H54 (cell line): ENCODE results near the gene SRCIN1.
A peak's percentile ranks its signal among the peaks of the same experiment; 100 is the strongest.

Source experiments
- DNase-seq: peaks from one replicate; pipeline ENCODE4 v3.0.0; 2011; ENCODE audit warnings: low spot score, mixed read lengths; ENCODE audit not compliant: insufficient read length
- FAIRE-seq: peaks from 3 replicates; lab custom pipeline; 2011; peaks lifted over from hg19 to GRCh38; lab: Jason Lieb, UNC
- POLR2A ChIP-seq: IDR thresholded peaks from 2 replicates; pipeline ENCODE4 v1.6.1; 2011; ENCODE audit warnings: low read depth, mild to moderate bottlenecking, low read length

SRCIN1 gene

DNA sequence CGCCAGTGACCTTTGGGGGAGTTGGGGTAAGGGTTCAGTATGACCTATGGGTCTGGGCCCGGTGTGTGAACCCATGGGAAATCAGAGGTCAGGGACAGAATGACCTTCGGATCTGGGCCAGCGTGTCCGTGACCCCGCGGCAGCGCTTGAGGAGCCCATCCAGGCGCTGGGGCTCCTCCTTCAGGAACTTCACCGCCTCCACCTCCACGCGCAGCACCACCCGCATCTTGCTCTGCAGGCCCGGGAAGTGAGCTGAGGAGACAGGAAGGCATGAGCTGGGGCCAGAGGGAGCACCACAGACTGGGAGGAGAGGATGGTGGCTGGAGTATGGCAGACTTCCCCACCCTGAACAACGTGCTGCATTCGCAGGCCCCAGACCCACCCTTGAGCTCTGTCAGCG lies 53.4 kb downstream of the SRCIN1 start:
- no peak for TF ChIP-seq POLR2A
- DNase-seq (no peak), FAIRE-seq (no peak)

DNA sequence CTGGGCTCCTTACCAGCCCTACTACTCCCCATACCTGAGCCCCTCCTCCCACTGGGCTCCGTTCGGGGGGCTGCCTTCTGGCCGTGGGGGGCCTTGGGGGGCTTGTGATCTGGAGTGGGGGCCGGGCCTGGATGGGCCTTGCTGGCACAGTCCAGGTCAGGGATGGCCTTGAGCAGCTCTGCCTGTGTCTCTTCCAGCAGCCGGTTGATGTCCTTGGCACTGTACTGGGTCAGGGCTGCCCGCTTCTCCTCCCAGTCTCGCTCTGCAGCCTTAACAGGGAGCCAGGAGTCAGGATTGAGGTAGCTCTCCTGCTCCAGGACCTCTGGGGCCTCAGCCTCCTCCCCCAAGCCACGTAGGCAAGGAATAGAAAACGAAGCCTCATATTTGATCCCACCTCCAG lies 54.6 kb downstream of the SRCIN1 start:
- TF ChIP-seq POLR2A = no peak
- FAIRE-seq = no peak
- no peak for DNase-seq

DNA sequence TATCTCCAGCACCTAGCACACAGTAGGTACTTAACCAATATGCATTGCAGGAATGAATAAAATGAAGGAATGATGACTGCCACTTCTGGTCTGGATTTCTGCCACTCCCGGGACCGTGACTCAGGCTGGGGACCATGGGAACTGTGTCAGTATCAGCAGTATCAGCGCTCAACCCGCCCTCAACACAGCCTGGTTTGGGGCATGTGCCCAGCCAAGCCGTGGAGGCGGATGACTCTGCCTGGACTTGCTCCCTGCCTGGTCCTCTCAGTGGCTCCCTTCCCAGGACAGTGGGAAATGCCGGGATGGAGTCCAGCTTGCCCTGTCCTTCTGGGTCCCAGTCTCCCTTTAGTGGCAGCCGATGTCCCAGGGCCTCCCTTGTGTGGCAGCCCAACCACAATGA lies 55.1 kb downstream of the SRCIN1 start:
- no peak for TF ChIP-seq POLR2A

DNA sequence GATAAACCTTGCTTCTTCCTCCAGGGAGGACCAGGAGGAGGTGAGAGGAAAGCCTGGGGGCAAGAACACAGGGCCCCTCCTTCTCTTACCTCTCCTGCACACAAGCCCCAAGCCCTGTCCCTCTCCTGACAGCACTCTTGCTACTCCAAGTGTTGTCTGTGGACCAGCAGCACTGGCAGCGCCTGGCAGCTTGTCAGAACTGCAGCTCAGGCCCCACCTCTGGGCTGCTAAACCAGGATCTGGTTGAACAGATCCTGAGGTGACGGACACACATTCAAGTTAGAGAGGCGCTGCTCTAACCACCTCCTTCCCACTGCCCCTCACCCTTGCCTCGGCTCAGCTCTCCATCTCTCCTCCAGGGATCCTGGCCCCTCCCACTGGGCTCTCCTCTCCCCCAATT lies 56.5 kb downstream of the SRCIN1 start:
- TF ChIP-seq POLR2A = no peak

More for the DNA sequence above, 55.1 kb downstream of the SRCIN1 start:
- no peak for FAIRE-seq
- peak; percentile 89 for DNase-seq

DNA sequence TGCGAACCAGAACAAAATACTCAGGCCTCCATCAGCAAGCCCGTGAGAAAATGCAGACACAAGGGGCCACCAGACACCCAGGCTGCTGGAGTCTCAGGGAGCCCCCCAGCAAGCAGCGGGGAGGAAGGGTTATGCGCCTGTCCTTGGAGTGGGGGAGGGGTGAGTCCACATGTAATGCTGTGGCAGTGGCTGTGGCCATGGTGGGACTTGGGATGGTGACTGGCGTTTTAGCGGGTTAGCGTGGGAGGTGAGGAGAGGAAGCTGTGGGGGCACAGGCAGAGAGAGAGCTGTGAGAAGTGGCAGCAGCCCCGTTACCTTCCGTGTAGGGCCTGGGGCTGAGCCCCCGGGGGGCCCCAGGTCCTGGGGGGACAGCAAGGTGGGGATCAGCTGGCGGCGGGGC lies 58.3 kb downstream of the SRCIN1 start:
- FAIRE-seq = no peak
- DNase-seq = no peak
- no peak for TF ChIP-seq POLR2A

More for the DNA sequence above, 56.5 kb downstream of the SRCIN1 start:
- DNase-seq = no peak
- no peak for FAIRE-seq

DNA sequence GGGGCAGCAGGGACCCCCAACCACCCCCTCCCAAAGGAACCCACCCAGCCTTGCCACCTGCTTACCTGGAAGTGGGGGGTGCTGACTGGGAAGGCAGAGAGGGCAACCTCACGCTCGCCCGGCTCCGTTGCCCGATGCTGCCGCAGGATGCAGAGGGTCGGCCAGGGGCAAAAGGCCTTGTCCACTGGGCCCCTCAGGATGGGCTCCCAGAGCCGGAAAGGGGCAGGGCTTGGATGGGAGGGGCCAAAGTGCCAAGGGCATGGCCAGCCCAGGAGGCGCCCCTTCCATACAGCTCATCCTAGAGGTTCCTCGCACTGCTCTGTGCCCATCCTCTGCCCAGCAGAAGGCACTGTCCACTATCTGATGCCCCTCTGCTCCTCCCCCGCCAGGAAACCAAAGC lies 59.4 kb downstream of the SRCIN1 start:
- FAIRE-seq (no peak), DNase-seq (no peak)
- no peak for TF ChIP-seq POLR2A

DNA sequence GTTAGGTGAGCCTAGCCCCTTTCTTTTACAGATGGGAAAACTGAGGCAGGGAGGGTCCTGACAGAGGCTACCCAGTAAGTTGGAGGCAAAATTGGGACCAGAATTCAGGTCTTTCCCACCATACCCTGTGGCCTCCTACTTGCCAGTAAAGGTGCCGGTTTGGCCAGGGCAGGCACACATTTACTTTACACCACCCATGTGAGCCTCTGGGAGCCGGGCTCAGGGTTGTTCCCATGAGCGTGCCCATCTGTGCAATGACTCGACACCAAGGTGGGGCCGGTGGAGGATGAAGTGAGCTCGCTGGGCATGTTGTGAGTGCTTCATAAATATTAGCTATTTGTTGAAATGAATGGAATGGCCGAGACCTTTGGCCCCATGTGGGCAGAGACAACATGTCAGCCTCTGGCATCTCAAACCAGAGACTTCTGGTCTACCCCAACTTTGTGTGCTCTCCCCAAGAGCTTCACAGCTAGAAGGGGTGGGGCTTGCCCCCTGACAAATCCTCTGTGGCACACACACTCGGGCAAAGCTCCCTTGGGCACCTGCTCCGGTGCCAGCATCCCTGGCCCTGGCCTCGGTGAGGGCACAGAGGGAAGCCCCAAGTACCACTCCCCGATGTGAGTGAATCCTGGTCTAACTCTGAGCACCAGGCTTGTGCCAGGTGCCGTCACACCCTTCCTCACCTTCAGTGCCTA lies 60.1 kb downstream of the SRCIN1 start:
- no peak for TF ChIP-seq POLR2A
- DNase-seq (no peak), FAIRE-seq (no peak)

DNA sequence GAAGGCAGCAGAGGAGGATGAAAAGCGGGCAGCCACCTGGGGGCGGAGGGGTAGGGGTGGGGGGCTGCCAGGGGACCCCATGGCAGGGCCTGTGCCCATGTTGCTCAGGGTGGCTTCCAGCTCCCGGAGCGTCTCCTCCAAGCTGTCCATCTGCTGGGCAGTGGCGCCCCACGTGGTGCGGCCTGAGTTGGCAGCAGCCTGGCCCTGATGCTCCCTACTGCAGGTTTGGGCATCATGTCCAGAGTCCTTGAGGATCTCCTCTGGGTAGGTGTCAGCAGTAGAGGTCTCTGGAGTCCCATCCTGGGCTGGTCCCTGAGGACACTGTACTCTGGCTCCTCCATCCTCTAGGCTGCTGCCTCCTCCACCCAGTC lies 60.9 kb downstream of the SRCIN1 start:
- no peak for DNase-seq
- FAIRE-seq = no peak
- TF ChIP-seq POLR2A = no peak

DNA sequence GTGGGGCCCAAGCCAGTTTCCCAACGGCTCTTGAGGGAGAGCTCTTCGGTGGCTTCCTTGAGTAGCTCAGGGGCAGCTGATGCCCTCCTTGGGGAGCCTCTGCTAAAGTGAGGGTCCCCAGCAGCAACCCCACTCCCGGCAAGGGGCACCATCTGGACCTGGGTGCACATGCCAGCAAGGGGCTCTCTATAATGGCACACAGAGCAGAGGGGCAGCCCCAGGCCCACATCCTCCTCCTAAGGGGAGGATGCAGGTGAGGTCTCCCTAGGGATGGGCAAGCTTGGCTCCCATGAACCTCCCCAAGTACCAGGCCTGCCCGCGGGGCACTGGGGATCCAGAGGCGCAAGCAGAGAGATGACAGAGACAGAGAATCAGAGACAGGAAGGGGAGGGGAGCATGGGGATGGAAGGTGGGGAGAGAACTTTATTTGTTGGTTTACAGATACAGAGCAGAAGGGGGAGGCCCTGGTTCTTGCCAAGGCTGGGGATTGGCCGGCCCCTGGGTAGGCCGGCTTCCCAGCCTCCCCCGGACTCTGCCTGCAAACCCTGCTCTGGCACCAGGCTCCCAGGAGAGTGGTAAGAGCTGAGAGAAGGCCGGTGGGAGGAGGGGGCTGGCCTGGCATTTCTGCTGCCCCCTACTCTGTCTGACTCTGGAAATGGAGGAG lies 61.4 kb downstream of the SRCIN1 start:
- TF ChIP-seq POLR2A = no peak
- DNase-seq (no peak), FAIRE-seq (no peak)

DNA sequence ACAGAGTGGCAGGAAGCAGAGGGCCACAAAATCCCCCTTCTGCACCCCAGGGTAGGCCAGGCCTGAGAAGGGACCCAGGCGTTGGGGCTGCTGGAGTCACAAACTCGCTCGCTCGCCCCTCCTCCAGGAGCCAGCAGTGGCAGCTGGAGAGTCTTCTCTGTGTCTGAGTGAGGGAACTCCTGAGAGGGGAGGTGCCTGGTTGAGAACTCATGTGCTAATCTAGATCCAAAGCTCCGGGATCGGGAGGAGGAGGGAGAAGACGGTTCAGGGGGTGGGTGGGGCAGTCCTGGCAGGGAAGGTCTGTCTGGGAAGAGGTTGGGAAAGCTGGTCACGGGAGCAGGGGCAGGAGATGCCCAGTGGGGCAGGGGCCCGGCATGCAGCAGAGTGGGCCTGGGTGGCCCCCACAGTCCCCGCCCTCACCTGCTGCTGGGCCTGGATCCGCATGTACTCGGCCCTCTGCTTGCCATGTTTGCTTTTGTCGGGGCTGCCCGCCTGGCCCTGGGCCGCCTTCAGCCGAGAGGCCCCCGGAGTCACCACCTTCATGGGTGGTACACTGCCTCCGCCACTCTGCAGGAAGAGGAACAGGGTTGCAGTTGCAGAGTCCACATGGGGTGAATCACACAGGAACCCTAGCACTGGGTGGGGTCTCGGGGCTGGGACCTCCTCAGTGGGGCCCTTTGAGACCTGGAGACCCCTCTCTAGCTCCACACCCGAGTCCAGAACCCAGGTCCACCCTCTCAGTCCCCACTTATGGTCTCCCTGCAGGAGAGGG lies 62.2 kb downstream of the SRCIN1 start:
- DNase-seq = no peak
- no peak for FAIRE-seq
- TF ChIP-seq POLR2A = no peak

DNA sequence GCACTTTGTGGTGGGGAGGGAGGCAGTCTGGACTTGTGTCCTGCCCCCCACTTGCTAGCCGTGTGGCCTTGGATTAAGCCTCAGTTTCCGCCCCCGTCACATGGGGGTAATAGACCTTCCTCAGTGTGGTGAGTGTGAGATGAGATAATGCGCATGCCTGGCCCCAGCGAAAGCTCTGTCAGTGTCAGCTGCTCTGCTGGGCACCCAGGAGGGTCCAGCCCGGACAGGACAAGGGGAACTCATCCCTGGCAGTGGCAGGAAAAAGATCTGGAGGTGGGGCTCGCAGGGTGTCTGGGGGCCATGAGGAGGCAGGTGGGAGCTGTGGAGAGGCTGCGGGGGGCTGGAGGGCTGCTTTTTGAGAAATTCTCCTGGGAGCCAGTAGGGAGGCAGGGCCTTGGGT lies 63.5 kb downstream of the SRCIN1 start:
- no peak for FAIRE-seq
- TF ChIP-seq POLR2A = no peak
- DNase-seq = no peak

DNA sequence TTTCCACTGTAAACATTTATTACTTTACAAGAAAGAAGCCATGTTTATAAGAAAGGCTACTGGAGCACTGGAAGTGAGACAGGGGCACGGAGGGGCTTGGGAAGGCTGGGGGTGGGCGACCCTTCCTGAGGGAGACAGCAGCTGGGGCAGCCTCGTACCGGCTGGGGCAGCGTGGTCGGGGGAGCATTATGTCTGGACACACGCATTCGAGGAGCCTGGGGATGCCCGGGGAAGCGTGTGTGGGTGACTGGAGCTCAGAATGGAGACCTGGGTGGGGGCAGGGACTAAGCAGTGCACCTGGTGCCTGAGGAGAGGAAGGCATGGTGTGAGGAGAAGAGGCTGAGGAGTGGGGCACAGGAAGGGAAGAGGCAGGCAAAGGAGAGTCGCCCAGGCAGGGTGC lies 64.5 kb downstream of the SRCIN1 start:
- no peak for TF ChIP-seq POLR2A
- DNase-seq = no peak
- FAIRE-seq = no peak

DNA sequence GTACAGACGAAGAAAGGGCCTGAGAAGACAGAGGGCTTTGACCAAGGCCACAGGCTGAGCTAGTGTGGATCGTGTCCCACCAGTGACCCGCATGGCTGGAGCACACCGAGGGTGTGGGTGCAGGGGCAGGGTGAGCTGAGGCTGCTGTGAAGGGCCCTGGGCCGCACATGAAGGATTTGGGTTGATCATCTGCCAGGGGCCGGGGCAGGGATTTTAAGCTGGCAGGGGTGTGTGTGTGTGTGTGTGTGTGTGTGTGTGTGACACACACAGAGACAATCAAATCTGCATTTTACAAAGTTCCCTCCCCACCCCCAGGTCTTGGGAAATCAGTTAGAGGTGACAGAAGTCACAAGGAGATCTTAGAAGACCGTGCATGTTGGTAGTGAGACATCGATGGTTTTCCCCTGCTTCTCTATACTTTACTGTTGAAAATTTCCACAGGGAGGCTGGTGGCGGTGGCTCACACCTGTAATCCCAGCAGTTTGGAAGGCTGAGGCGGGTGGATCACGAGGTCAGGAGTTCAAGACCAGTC lies 65.2 kb downstream of the SRCIN1 start:
- FAIRE-seq (no peak), DNase-seq (no peak)
- no peak for TF ChIP-seq POLR2A

DNA sequence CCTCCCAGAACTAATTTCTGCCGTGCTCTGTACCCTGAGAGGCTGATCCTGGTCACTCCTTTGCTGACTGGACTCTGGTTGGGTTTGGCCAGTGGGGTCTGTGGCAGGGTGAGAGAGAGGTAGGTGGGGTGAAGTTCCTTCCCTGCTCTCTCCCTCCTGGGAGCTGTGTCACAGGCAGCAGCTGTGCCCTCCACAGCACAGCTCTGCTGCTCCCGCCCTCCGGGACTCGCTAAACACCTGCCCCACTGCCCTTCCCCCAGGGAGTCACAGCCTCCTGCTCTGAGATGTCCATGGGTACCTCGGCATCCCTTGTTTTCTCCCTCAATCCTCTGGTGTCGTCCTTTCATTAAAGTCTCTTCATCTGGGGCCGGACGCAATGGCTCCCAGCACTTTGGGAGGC lies 66.4 kb downstream of the SRCIN1 start:
- DNase-seq = no peak
- no peak for TF ChIP-seq POLR2A
- FAIRE-seq = no peak
